GM21381 (cell line): Measurements from ENCODE around the gene RCN2.
A peak's percentile ranks its signal among the peaks of the same experiment; 100 is the strongest.

Source experiments
- ATAC-seq: cut with Tn5 transposase; IDR thresholded peaks from one replicate; pipeline ENCODE4 v1.9.1; 2021; ENCODE audit warnings: mild to moderate bottlenecking, moderate library complexity; ENCODE audit not compliant: unreplicated experiment

RCN2 gene

DNA sequence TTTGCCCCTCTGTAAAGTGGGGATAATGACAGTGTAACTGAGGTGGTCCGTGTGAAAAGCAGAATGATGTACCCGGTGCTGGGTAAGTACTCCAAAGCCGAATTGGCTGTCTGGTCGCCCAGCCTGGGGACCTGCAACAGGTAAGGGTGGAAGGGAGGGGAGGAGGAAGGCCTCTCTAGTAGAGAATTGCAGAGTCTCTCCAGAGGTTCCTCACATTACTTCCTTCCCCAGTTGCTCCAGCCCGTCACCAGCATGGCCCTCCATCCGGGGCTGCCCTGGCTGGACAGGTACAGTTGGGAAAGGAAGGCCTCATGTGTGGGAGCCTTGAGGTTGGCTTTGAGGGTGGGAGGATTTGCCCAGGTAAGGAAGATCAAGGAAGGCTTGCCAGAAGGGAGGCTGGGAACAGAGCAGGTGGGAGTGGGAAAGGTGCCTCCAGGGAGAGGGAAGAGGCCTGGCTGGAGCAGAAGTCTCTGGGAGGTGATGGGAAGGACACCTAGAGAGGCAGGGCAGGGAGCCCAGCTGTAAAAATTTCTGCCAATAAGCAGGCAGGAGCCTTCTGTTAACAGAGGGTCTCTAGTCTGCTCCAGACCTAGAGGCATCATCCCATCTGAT lies 61.7 kb downstream of the RCN2 start:
- no peak for ATAC-seq

GRCh38 chr15:76994001-76994400 lies 62.5 kb downstream of the RCN2 start:
- no peak for ATAC-seq

- no peak for ATAC-seq
These were observed 62.9 kb downstream of the RCN2 start for GRCh38 chr15:76994496-76994895.

- ATAC-seq, result peak; percentile 64
These were observed 63.7 kb downstream of the RCN2 start, which contains the start of gene PSTPIP1 for GRCh38 chr15:76994971-76995945. PSTPIP1 (plus strand) TSS chr15:76995126; CDS start chr15:76995574, 448 bp downstream.

DNA sequence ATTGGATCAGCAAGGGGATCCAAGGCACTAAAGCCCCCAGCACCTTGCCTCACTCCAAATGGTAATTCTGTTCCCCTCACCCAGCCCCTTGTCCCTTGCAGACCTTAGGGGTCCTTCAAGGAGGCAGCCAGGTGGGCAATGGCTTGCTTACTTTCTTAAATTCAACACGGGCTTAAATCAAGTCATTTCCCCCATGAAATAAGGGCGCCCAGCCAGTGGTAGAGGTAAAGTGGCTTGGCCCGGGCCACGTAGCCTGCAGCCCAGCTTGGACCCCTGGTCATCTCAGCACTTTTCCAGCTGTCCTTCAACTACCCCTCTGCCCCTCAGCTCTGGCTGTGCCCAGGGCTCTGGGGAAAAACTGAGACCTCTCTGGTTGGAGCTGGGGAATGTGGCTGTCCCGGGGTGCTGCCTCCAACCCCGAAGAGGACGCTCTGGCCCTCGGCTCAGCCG lies 64.6 kb downstream of the RCN2 start:
- ATAC-seq, result no peak

DNA sequence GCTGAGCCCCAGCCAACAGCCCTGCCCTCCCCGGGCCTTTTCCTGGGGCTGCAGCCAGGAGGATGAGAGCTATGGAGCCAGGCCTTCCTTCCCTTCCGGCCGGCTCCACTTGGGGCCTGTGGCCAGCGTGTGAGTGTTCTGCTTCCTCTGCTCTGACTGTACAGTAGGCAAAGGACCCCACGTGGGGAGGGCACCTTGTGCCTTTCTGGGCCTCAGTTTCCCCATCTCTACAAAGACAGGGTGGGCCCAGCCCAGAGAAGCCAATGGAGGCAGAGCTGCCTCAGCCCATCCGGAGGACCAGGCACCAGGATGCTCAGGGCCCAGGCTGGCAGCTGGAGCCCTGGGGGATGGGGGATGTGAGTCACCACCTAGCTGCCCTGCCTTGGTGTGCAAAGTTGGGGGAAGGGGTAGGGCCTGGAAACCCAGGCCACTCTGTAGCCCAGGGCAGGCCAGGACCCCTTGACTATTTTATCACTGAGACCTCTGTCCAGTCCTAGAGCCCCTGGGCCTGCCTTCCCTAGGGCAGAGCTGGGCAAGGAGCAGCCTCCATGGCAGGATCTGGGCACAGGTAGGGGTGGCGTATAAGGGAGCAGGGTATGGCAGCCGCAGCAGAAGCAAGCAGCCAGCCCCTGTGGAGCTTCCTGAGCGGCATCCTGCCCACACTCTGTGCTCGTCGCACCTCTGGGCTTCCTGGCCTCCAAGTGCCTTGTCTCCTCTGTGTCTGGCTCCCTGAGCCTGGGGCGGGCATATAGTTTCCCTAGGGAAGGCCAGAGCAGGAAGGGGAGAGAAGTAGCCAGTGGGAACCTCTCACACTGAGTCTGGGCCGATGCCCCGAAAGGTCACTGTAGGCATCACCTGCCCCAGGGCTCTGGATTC lies 65.2 kb downstream of the RCN2 start:
- no peak for ATAC-seq

- ATAC-seq, result no peak
These were observed 67.2 kb downstream of the RCN2 start for GRCh38 chr15:76998663-76999285.

DNA sequence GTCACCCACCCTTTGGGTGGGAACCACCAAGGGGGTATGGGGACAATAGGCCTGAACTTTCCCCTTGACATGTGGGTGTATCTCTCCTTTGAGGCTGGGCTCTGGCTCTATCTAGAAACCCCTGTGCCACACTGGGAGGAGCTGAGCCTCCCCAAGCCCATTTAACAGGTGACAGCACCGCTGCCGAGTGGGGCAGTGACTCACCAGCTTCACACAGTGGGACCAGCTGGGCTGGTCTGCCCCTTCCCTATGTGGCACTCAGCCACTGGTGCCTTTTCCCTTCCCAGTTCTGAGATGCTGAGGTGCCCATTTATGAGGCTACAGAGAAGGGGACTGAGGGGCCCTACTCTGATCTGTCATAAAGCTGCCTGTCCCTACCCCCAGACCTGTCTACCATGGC lies 68.4 kb downstream of the RCN2 start:
- ATAC-seq, result no peak

GRCh38 chr15:77001351-77001750 lies 69.8 kb downstream of the RCN2 start:
- no peak for ATAC-seq

GRCh38 chr15:77001966-77002365 lies 70.4 kb downstream of the RCN2 start:
- ATAC-seq, result no peak

- peak; percentile 26 for ATAC-seq
These were observed 70.9 kb downstream of the RCN2 start for GRCh38 chr15:77002436-77002835.

DNA sequence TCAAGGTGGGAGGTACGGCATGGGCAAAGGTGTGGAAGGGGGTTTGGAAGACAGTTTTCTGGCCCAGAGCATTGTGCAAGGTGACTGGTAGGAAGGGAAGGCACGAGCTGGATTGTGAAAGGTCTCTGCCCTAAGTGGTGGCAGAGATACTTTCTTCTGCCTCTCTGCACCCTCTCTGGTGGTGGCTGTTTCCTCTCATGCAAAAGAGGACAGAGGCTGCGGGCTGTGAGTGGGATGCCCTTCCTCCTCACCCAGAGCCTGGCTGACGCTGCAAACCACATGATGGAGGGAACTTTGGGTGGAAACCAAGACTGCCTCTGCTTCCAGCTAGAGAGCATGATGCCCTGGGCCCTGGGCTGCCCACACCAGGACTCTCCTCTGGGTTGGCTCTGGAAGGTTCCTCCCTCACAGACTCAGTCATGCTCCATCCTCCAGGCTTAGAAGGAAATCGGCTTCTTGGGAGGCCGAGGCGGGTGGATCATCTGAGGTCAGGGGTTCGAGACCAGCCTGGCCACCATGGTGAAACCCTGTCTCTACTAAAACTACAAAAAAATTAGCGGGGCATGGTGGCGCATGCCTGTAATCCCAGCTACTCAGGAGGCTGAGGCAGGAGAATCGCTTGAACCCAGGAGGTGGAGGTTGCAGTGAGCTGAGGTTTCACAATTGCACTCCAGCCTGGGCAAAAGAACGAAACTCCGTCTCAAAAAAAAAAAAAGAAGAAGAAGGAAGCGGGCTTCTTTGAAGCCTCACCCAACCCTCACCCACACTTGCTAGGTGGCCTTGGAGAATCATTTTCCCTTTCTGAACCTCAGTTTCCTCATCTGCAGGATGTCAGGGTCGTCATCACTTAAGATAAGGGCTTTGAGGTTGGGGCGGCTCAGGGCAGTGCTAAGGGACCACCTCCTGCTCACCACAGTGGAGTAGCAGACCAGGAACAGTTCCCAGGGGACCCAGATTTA lies 71.7 kb downstream of the RCN2 start:
- ATAC-seq, result peak; percentile 72
